Activated T-cell treated with anti-CD3 and anti-CD28 coated beads, Interleukin-2, amount 50 U/mL, for 72 hours (primary cell): ENCODE data around the gene SPEM1. TPM values are rescaled to one million over a fixed set of nuclear protein-coding genes. Genes with fewer than 3 reads are reported as not detected.
A peak's percentile ranks its signal among the peaks of the same experiment; 100 is the strongest.

ENCODE experiments used
- ATAC-seq, 2 donors: fragments of 150-1000 bp; cut with Tn5 transposase; replicated peaks in 1 of 2; 2 replicates each; pipeline ENCODE4 v1.10.0; 2021; ENCODE audit warnings: moderate library complexity in 2 of 2, mild to moderate bottlenecking in 1 of 2
- DNase-seq, 2 donors: peaks; one replicate each; pipeline ENCODE4 v3.0.0; 2021 to 2022; ENCODE audit warnings: mixed read lengths in 1 of 2
- H3K27ac Mint-ChIP-seq: one replicate; pipeline ENCODE4 v1.8.0; 2022; ENCODE audit warnings: mild to moderate bottlenecking, moderate library complexity, mixed read lengths
- H3K27me3 Mint-ChIP-seq: one replicate; pipeline ENCODE4 v1.8.0; 2022; ENCODE audit warnings: low read depth, mixed read lengths
- H3K36me3 Mint-ChIP-seq, 2 donors: one replicate each; pipeline ENCODE4 v1.8.0; 2022; ENCODE audit warnings: mixed read lengths in 2 of 2, mild to moderate bottlenecking in 1 of 2; ENCODE audit not compliant: insufficient read depth in 2 of 2
- H3K4me1 Mint-ChIP-seq: one replicate; pipeline ENCODE4 v1.8.0; 2022; ENCODE audit warnings: low read depth, mixed read lengths
- H3K4me3 Mint-ChIP-seq, 2 donors: one replicate each; pipeline ENCODE4 v1.8.0; 2022; ENCODE audit warnings: mild to moderate bottlenecking in 2 of 2, mixed read lengths in 2 of 2, moderate library complexity in 2 of 2
- H3K9me3 Mint-ChIP-seq, 2 donors: one replicate each; pipeline ENCODE4 v1.8.0; 2022; ENCODE audit warnings: mixed read lengths in 2 of 2
- total RNA-seq, 2 donors: library from RNA; stranded (reverse); gene quantifications; one replicate each; pipeline ENCODE4 v1.2.3, GENCODE V29; 2022

Gene SPEM1
- total RNA-seq, 2 donors from 2014 or later, result 0.58 to 0.67 TPM

DNA sequence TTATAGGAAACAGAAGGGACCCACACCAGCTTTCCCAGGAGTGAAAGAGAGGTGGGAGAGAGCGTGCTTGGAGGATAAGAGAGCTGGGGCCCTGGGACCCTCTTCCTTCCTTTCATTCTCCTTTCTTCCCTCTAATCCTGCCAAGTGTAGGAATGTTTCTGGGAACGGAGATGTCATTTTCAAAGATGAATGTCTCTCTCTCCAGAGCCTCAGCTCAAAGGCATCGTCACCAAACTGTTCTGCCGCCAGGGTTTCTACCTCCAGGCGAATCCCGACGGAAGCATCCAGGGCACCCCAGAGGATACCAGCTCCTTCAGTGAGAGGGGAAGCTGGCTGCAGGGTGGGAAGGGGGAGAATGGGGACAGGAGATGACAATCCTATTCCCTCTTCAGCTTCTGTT, 21.1 kb downstream of the SPEM1 start:
- Mint-ChIP-seq H3K36me3 (peaks cover 2 to 6% of the 10 kb centered on the region in 2 donors), H3K4me3 (no peak overlapping the region)

GRCh38 chr17:7442142-7442541, 22.0 kb downstream of the SPEM1 start:
- Mint-ChIP-seq H3K4me3 (no peak overlapping the region), H3K27ac (no peak overlapping the region), H3K36me3 (peaks cover 2 to 6% of the 10 kb centered on the region in 2 donors), H3K4me1 (peaks cover 48% of the 10 kb centered on the region), H3K27me3 (peaks cover 75% of the 10 kb centered on the region), H3K9me3 (no peaks in the 10 kb centered on the region)
- ATAC-seq (no peak), DNase-seq (no peak)

More for the DNA sequence above, 21.1 kb downstream of the SPEM1 start:
- Mint-ChIP-seq H3K4me1 (peaks cover 52% of the 10 kb centered on the region), H3K27me3 (peaks cover 70% of the 10 kb centered on the region), H3K9me3 (no peaks in the 10 kb centered on the region), H3K27ac (no peak overlapping the region)
- DNase-seq, result no peak
- ATAC-seq, result no peak

GRCh38 chr17:7443499-7444485, 23.7 kb downstream of the SPEM1 start:
- Mint-ChIP-seq H3K9me3 (peaks cover 0 to 1% of the 10 kb centered on the region in 2 donors), H3K27ac (no peak overlapping the region), H3K4me1 (peaks cover 39% of the 10 kb centered on the region), H3K36me3 (peaks cover 2 to 4% of the 10 kb centered on the region in 2 donors), H3K27me3 (peaks cover 76% of the 10 kb centered on the region), H3K4me3 (no peak overlapping the region)
- DNase-seq, result no peak
- ATAC-seq, result no peak

- H3K27ac Mint-ChIP-seq, result no peak within 1 kb of the TSS
- ATAC-seq (peak; percentile 35 to 68), DNase-seq (peak; percentile 36 to 43)
- peaks cover 33% of the 10 kb centered on the region for H3K4me1 Mint-ChIP-seq
- peaks cover 0 to 1% of the 10 kb centered on the region in 2 donors for H3K9me3 Mint-ChIP-seq
- peaks cover 70% of the 10 kb centered on the region for H3K27me3 Mint-ChIP-seq
- peak within 1 kb of the TSS; percentile 82 to 83 for H3K4me3 Mint-ChIP-seq
- H3K36me3 Mint-ChIP-seq, result peaks cover 2 to 5% of the 10 kb centered on the region in 2 donors
Measured at GRCh38 chr17:7444682-7445618, 24.8 kb downstream of the SPEM1 start, which contains the start of gene CHRNB1. Gene CHRNB1 (plus strand): TSS chr17:7445061. CDS start chr17:7445128, 67 bp downstream.

- H3K27me3 Mint-ChIP-seq, result peaks cover 64% of the 10 kb centered on the region
- peak; percentile 39 to 50 for DNase-seq
Measured at GRCh38 chr17:7445619-7445968, 25.5 kb downstream of the SPEM1 start.

DNA sequence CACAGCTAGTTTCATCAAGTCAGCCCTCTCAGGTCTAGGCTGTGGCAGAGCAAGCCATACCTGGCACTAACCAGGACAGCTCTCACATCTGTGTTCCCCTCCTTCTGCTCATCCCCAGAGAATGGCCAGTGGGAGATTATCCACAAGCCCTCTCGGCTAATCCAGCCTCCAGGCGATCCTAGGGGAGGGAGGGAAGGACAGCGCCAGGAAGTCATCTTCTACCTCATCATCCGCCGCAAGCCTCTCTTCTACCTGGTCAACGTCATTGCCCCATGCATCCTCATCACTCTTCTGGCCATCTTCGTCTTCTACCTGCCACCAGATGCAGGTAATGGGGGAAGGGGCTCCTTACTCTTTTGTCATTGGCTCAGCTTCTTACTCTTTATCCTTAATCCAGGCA, 28.3 kb downstream of the SPEM1 start:
- Mint-ChIP-seq H3K4me3 (no peak overlapping the region), H3K4me1 (peaks cover 24% of the 10 kb centered on the region), H3K9me3 (peaks cover 0 to 1% of the 10 kb centered on the region in 2 donors), H3K27ac (no peak overlapping the region), H3K36me3 (peaks cover 0 to 3% of the 10 kb centered on the region in 2 donors), H3K27me3 (peaks cover 39% of the 10 kb centered on the region)
- no peak for ATAC-seq
- no peak for DNase-seq

More at GRCh38 chr17:7445619-7445968, 25.5 kb downstream of the SPEM1 start:
- peaks cover 26% of the 10 kb centered on the region for H3K4me1 Mint-ChIP-seq
- peaks cover 0 to 3% of the 10 kb centered on the region in 2 donors for H3K36me3 Mint-ChIP-seq
- peak overlapping the region; percentile 82 to 83 for H3K4me3 Mint-ChIP-seq
- H3K27ac Mint-ChIP-seq, result no peak overlapping the region
- peak; percentile 71 to 84 for ATAC-seq
- peaks cover 0 to 1% of the 10 kb centered on the region in 2 donors for H3K9me3 Mint-ChIP-seq

- Mint-ChIP-seq H3K4me3 (no peak overlapping the region), H3K9me3 (no peaks in the 10 kb centered on the region), H3K36me3 (peaks cover 4 to 7% of the 10 kb centered on the region in 2 donors), H3K27me3 (no peaks in the 10 kb centered on the region), H3K27ac (no peak overlapping the region), H3K4me1 (peaks cover 17% of the 10 kb centered on the region)
- DNase-seq, result no peak
- ATAC-seq, result no peak
Measured at GRCh38 chr17:7459961-7460545, 39.9 kb downstream of the SPEM1 start.

GRCh38 chr17:7460850-7461660, 40.9 kb downstream of the SPEM1 start:
- Mint-ChIP-seq H3K9me3 (no peaks in the 10 kb centered on the region), H3K27me3 (no peaks in the 10 kb centered on the region), H3K36me3 (peaks cover 0 to 1% of the 10 kb centered on the region in 2 donors), H3K27ac (peak overlapping the region; percentile 29), H3K4me1 (peaks cover 13% of the 10 kb centered on the region), H3K4me3 (no peak overlapping the region)
- ATAC-seq (no peak), DNase-seq (no peak)

DNA sequence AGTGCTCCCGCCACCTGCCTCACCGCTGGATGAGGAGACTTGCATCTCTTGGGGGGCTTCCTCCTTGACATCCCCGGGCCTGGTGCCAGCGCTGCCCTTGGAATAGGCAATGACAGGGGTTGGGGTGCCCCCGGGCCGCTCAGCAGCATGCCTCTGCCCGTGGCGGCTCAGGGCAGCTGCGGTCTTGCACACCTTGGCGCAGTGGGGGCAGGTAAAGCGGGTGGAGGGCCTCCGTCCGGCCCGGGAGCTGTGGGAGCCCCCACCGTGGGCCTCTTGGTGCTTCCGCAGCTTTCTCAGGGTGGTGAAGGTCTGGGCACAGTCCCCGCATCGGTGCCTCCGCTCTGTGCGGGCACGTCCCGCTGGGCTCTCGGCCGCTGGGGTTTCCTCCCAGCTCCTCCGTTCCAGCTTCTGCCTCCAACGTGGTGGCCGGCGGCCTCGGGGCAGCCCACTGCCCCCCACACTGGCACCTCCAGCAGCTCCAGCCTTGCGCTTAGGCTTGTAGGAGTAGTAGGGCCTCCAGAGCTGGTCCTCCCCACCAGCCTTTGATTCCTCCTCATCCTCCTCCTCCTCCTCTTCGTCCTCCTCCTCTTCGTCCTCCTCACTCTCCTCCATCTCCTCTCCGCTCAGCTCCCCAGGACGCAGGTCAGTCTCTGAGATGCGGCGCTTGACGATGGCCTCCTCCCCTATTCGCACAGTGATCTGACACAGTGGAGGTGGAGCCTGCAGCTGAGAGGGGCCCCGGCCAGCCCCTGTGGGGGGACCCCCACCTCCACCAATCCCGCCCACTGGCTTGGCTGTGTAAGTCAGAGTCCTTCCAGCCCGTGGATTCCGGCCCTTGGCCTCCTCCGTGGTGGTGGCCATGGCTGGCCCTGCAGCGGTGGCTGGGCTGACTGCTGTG, 42.6 kb downstream of the SPEM1 start:
- Mint-ChIP-seq H3K4me3 (no peak overlapping the region), H3K9me3 (no peaks in the 10 kb centered on the region), H3K27me3 (no peaks in the 10 kb centered on the region), H3K36me3 (no peaks in the 10 kb centered on the region), H3K4me1 (peaks cover 9% of the 10 kb centered on the region), H3K27ac (no peak overlapping the region)
- ATAC-seq (no peak), DNase-seq (no peak)

GRCh38 chr17:7463372-7463846, 43.3 kb downstream of the SPEM1 start:
- Mint-ChIP-seq H3K9me3 (no peaks in the 10 kb centered on the region), H3K36me3 (peaks cover 0 to 1% of the 10 kb centered on the region in 2 donors), H3K27ac (no peak overlapping the region), H3K27me3 (no peaks in the 10 kb centered on the region), H3K4me1 (peaks cover 10% of the 10 kb centered on the region), H3K4me3 (no peak overlapping the region)
- no peak for ATAC-seq
- no peak for DNase-seq

DNA sequence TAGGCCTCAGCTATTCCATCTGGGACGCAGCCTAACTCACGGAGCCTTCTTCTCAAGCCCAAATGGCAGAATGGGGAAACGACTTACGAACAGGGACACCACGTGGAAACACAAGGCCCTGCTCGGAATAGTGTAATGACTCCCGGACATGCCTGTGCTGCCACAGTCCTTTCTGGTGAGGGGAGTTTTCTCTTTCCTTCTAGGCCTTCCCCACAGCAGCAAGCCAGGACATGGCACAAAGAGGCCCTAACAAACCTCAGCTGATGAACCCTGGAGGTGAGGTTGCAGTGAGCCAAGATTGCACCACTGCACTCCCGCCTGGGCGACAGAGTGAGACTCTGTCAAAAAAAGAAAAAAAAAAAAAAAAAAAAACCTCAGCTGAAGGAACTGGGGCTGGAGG, 44.0 kb downstream of the SPEM1 start:
- ATAC-seq, result no peak
- Mint-ChIP-seq H3K36me3 (peaks cover 0 to 1% of the 10 kb centered on the region in 2 donors), H3K9me3 (no peaks in the 10 kb centered on the region)

More for the DNA sequence above, 44.0 kb downstream of the SPEM1 start:
- no peak for DNase-seq
- Mint-ChIP-seq H3K4me1 (peaks cover 10% of the 10 kb centered on the region), H3K27me3 (no peaks in the 10 kb centered on the region), H3K4me3 (no peak overlapping the region), H3K27ac (no peak overlapping the region)
